HL-60 (cell line): ENCODE measurements around the gene ZNF518B.

ENCODE experiments used
- GABPA ChIP-seq: IDR thresholded peaks from 2 replicates; pipeline ENCODE4 v1.6.1; 2012; ENCODE audit warnings: low read depth
- POLR2AphosphoS5 ChIP-seq: IDR thresholded peaks from 2 replicates; pipeline ENCODE4 v1.6.1; 2012; ENCODE audit warnings: low read depth
- SPI1 ChIP-seq: IDR thresholded peaks from 2 replicates; pipeline ENCODE4 v1.6.1; 2012; ENCODE audit warnings: low read depth, mild to moderate bottlenecking, borderline replicate concordance
- TF ChIP-seq, protein P1 (sequence below): IDR thresholded peaks from one replicate; pipeline ENCODE4 v1.5.1; 2011; ENCODE audit warnings: low read length, control low read depth, inconsistent platforms; ENCODE audit not compliant: insufficient read depth
- TF ChIP-seq, protein P2 (sequence below): IDR thresholded peaks from 2 replicates; pipeline ENCODE4 v1.6.1; 2012; ENCODE audit warnings: low read depth; ENCODE audit not compliant: insufficient replicate concordance

DNA sequence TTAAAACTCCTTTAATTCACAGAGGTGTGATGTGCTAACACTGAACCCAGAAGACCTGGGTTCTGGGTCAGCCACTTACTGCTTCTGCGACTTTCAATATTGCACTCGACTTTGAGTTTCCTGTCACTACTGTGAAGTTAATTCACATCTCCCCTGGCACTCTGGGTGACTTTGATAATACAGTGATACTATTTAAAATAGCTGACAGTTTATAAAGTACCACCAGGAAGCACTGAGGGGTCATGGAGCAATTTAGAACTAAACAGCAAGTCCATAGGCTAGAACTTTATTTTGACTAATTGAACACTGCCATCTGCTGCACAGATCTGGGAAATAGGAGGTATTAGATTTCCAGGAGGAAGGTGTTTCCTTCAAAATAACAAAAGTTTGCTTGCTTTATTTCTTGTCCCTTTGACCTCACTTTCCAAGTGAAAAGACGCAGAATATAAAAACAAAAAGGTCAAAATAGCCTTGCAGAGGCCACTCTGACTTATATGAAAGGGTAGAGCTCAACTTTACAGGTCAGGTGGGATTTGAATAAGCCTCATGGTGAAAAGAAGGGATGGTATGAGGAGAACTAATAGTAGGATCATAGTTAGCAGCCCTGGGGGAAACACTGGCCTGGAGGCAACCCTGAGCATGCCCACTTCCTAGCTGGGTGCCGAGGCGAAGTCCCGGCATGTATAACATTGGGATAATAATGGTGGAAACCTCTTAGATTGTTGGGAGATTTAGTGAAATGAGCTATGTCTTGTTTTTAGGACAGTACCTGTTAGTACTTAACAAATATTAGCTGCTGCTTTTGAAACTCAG, 53.4 kb downstream of the ZNF518B start:
- TF ChIP-seq, protein P1, sequence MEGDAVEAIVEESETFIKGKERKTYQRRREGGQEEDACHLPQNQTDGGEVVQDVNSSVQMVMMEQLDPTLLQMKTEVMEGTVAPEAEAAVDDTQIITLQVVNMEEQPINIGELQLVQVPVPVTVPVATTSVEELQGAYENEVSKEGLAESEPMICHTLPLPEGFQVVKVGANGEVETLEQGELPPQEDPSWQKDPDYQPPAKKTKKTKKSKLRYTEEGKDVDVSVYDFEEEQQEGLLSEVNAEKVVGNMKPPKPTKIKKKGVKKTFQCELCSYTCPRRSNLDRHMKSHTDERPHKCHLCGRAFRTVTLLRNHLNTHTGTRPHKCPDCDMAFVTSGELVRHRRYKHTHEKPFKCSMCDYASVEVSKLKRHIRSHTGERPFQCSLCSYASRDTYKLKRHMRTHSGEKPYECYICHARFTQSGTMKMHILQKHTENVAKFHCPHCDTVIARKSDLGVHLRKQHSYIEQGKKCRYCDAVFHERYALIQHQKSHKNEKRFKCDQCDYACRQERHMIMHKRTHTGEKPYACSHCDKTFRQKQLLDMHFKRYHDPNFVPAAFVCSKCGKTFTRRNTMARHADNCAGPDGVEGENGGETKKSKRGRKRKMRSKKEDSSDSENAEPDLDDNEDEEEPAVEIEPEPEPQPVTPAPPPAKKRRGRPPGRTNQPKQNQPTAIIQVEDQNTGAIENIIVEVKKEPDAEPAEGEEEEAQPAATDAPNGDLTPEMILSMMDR = peak; percentile 9
- TF ChIP-seq POLR2AphosphoS5 (no peak), SPI1 (no peak), GABPA (no peak)
- TF ChIP-seq, protein P2, sequence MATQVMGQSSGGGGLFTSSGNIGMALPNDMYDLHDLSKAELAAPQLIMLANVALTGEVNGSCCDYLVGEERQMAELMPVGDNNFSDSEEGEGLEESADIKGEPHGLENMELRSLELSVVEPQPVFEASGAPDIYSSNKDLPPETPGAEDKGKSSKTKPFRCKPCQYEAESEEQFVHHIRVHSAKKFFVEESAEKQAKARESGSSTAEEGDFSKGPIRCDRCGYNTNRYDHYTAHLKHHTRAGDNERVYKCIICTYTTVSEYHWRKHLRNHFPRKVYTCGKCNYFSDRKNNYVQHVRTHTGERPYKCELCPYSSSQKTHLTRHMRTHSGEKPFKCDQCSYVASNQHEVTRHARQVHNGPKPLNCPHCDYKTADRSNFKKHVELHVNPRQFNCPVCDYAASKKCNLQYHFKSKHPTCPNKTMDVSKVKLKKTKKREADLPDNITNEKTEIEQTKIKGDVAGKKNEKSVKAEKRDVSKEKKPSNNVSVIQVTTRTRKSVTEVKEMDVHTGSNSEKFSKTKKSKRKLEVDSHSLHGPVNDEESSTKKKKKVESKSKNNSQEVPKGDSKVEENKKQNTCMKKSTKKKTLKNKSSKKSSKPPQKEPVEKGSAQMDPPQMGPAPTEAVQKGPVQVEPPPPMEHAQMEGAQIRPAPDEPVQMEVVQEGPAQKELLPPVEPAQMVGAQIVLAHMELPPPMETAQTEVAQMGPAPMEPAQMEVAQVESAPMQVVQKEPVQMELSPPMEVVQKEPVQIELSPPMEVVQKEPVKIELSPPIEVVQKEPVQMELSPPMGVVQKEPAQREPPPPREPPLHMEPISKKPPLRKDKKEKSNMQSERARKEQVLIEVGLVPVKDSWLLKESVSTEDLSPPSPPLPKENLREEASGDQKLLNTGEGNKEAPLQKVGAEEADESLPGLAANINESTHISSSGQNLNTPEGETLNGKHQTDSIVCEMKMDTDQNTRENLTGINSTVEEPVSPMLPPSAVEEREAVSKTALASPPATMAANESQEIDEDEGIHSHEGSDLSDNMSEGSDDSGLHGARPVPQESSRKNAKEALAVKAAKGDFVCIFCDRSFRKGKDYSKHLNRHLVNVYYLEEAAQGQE = no peak
